ENCODE data around the gene PSORS1C2.
"Not testable (repeated sequence)": the region's sequence is repeated elsewhere in the genome, so short reads cannot be mapped to it uniquely, and the experiment has no call there.

- not testable (repeated sequence) for TF ChIP-seq CTCF (IDR thresholded peaks at IDR 0.05); POLR2A (IDR thresholded peaks at IDR 0.05); POLR2AphosphoS5 (IDR thresholded peaks at IDR 0.05; ENCODE audit: insufficient read depth in 1 of 2, low read depth in 1 of 2)
Measured at GRCh38 chr6:31183859-31184258, 45.0 kb upstream of the PSORS1C2 start.

Measured in vagina (tissue), 2 donors.